GM12865 (cell line): ENCODE results near the gene ELAVL1.
A peak's percentile ranks its signal among the peaks of the same experiment; 100 is the strongest.

Experiments
- DNase-seq: peaks from one replicate; pipeline ENCODE4 v3.0.0; 2010; ENCODE audit warnings: low read depth
- H3K4me3 ChIP-seq: 2 replicates; pipeline ENCODE4 v1.5.1; 2011; ENCODE audit warnings: mild to moderate bottlenecking, low read depth, low read length, control low read depth
- CTCF ChIP-seq: IDR thresholded peaks from 2 replicates; pipeline ENCODE4 v1.5.1; 2011; ENCODE audit warnings: low read length, control low read depth, low read depth, inconsistent platforms; ENCODE audit not compliant: insufficient read depth; ENCODE audit errors: missing control alignments

The ELAVL1 gene

GRCh38 chr19:8005534-8006256, at the start of gene ELAVL1:
ELAVL1 (minus strand) TSS chr19:8005641; CDS start chr19:7991815, 13,826 bp downstream.
- peak; percentile 96 for DNase-seq
- no peak for TF ChIP-seq CTCF

GRCh38 chr19:8054169-8054568, 48.7 kb upstream of the ELAVL1 start:
- no peak for DNase-seq
- H3K4me3 ChIP-seq, result no peak overlapping the region
- no peak for TF ChIP-seq CTCF

More at GRCh38 chr19:8005534-8006256, at the start of gene ELAVL1:
- peak within 1 kb of the TSS; percentile 99 for H3K4me3 ChIP-seq

GRCh38 chr19:8052464-8052859, 47.0 kb upstream of the ELAVL1 start, which contains the start of gene CCL25:
CCL25 (plus strand) TSS chr19:8052760; CDS start chr19:8053050, 290 bp downstream.
- no peak for TF ChIP-seq CTCF
- DNase-seq, result no peak
- H3K4me3 ChIP-seq, result peak within 1 kb of the TSS; percentile 27

GRCh38 chr19:8050274-8051096, 45.0 kb upstream of the ELAVL1 start:
- peak; percentile 99 for DNase-seq
- peak overlapping the region; percentile 58 for H3K4me3 ChIP-seq
- no peak for TF ChIP-seq CTCF

GRCh38 chr19:8046569-8047165, 41.2 kb upstream of the ELAVL1 start:
- no peak for TF ChIP-seq CTCF
- DNase-seq, result peak; percentile 80
- no peak overlapping the region for H3K4me3 ChIP-seq

- no peak for DNase-seq
- H3K4me3 ChIP-seq, result no peak overlapping the region
- no peak for TF ChIP-seq CTCF
Observed at GRCh38 chr19:8045872-8046568, 40.6 kb upstream of the ELAVL1 start.
